WTC11 (cell line): ENCODE measurements around the gene USP10. TPM values are rescaled to one million over a fixed set of nuclear protein-coding genes. Genes with fewer than 3 reads are reported as not detected.

Experiments
- ATAC-seq: fragments of 200-7000 bp; cut with Tn5 transposase; 2 replicates; pipeline ENCODE4 v1.10.0; 2021; ENCODE audit warnings: mild to moderate bottlenecking, moderate library complexity
- CTCF ChIA-PET: fragments of 300-600 bp; sonication (Branson Sonifier 250); formaldehyde crosslinking; loops from one replicate; lab custom pipeline; 2021; ENCODE audit warnings: antibody characterized with exemption; lab: Charles Lee
- POLR2A ChIA-PET: fragments of 350-600 bp; sonication (Branson Sonifier 250); formaldehyde crosslinking; loops from one replicate; lab custom pipeline; 2021; ENCODE audit warnings: antibody characterized with exemption; lab: Charles Lee
- DNase-seq: peaks from one replicate; pipeline ENCODE4 v3.0.0; 2021; ENCODE audit warnings: low spot score
- H3K27ac Mint-ChIP-seq: 2 replicates; pipeline ENCODE4 v1.8.0; 2021; ENCODE audit warnings: mixed read lengths
- H3K27me3 Mint-ChIP-seq: 2 replicates; pipeline ENCODE4 v1.8.0; 2021; ENCODE audit warnings: low read depth, mild to moderate bottlenecking, moderate library complexity, mixed read lengths
- H3K36me3 Mint-ChIP-seq: 2 replicates; pipeline ENCODE4 v1.8.0; 2021; ENCODE audit warnings: mixed read lengths
- H3K4me1 Mint-ChIP-seq: 2 replicates; pipeline ENCODE4 v1.8.0; 2022; ENCODE audit warnings: mixed read lengths
- H3K4me3 Mint-ChIP-seq: 2 replicates; pipeline ENCODE4 v1.8.0; 2021; ENCODE audit warnings: mild to moderate bottlenecking, moderate library complexity, mixed read lengths
- H3K9me3 Mint-ChIP-seq: 2 replicates; pipeline ENCODE4 v1.8.0; 2021; ENCODE audit warnings: mixed read lengths
- AFF4 ChIP-seq: sonication (generic); formaldehyde crosslinking; IDR thresholded peaks from 2 replicates; pipeline ENCODE4 v1.8.1; 2023; ENCODE audit warnings: mild to moderate bottlenecking, missing genetic modification reagents, borderline replicate concordance
- ATF1 ChIP-seq: sonication (generic); formaldehyde crosslinking; IDR thresholded peaks from 2 replicates; pipeline ENCODE4 v1.8.1; 2023; ENCODE audit warnings: mild to moderate bottlenecking, moderate library complexity, missing genetic modification reagents
- ATF6 ChIP-seq: sonication (generic); formaldehyde crosslinking; IDR thresholded peaks from 2 replicates; pipeline ENCODE4 v1.8.1; 2023; ENCODE audit warnings: mild to moderate bottlenecking, missing genetic modification reagents
- CREM ChIP-seq: sonication (generic); formaldehyde crosslinking; IDR thresholded peaks from 2 replicates; pipeline ENCODE4 v1.8.1; 2022; ENCODE audit warnings: mild to moderate bottlenecking, missing genetic modification reagents, moderate library complexity
- CTCF ChIP-seq: fragments of 200-600 bp; IDR thresholded peaks from 2 replicates; pipeline ENCODE4 v1.8.0; 2022; ENCODE audit warnings: antibody characterized with exemption
- E2F1 ChIP-seq: sonication (generic); formaldehyde crosslinking; IDR thresholded peaks from 2 replicates; pipeline ENCODE4 v1.8.0; 2022; ENCODE audit warnings: mild to moderate bottlenecking, missing genetic modification reagents
- ELF4 ChIP-seq: sonication (generic); formaldehyde crosslinking; IDR thresholded peaks from 2 replicates; pipeline ENCODE4 v1.8.1; 2022; ENCODE audit warnings: low read depth, mild to moderate bottlenecking, moderate library complexity, missing genetic modification reagents
- GRHL2 ChIP-seq: fragments of 250-450 bp; sonication (Bioruptor Pico); IDR thresholded peaks from 2 replicates; pipeline ENCODE4 v1.8.0; 2022; ENCODE audit warnings: mild to moderate bottlenecking, moderate library complexity; ENCODE audit not compliant: insufficient replicate concordance, severe bottlenecking
- GTF2I ChIP-seq: fragments of 250-450 bp; sonication (Bioruptor Pico); conservative IDR thresholded peaks from 2 replicates; pipeline ENCODE4 v1.4.0; 2021; ENCODE audit warnings: mild to moderate bottlenecking
- HMGA2 ChIP-seq: fragments of 250-450 bp; sonication (Bioruptor Pico); IDR thresholded peaks from 2 replicates; pipeline ENCODE4 v1.4.0; 2021; ENCODE audit warnings: mild to moderate bottlenecking, moderate library complexity
- MYBL2 ChIP-seq: sonication (generic); formaldehyde crosslinking; IDR thresholded peaks from 2 replicates; pipeline ENCODE4 v1.8.1; 2023; ENCODE audit warnings: mild to moderate bottlenecking, moderate library complexity, missing genetic modification reagents
- NR3C1 ChIP-seq: sonication (generic); formaldehyde crosslinking; conservative IDR thresholded peaks from 2 replicates; pipeline ENCODE4 v1.8.1; 2023; ENCODE audit warnings: low read depth, mild to moderate bottlenecking, missing genetic modification reagents
- RELA ChIP-seq: sonication (generic); formaldehyde crosslinking; IDR thresholded peaks from 2 replicates; pipeline ENCODE4 v1.8.1; 2022; ENCODE audit warnings: missing genetic modification reagents, mild to moderate bottlenecking, borderline replicate concordance
- STAT6 ChIP-seq: sonication (generic); formaldehyde crosslinking; conservative IDR thresholded peaks from 2 replicates; pipeline ENCODE4 v1.8.1; 2023; ENCODE audit warnings: mild to moderate bottlenecking, low read depth, missing genetic modification reagents, moderate library complexity
- TEAD4 ChIP-seq: sonication (generic); formaldehyde crosslinking; IDR thresholded peaks from 2 replicates; pipeline ENCODE4 v1.8.0; 2022; ENCODE audit warnings: mild to moderate bottlenecking, missing genetic modification reagents
- ZNF121 ChIP-seq: sonication (generic); formaldehyde crosslinking; IDR thresholded peaks from 2 replicates; pipeline ENCODE4 v1.8.0; 2023; ENCODE audit warnings: missing genetic modification reagents
- ZNF219 ChIP-seq: sonication (generic); formaldehyde crosslinking; IDR thresholded peaks from 2 replicates; pipeline ENCODE4 v1.8.0; 2023; ENCODE audit warnings: missing genetic modification reagents, mild to moderate bottlenecking, borderline replicate concordance
- ZNF512 ChIP-seq: sonication (generic); formaldehyde crosslinking; IDR thresholded peaks from 2 replicates; pipeline ENCODE4 v1.8.1; 2022; ENCODE audit warnings: missing genetic modification reagents, borderline replicate concordance
- total RNA-seq: library from RNA; stranded (reverse); gene quantifications from 3 replicates; pipeline ENCODE4 v1.2.3, GENCODE V29; 2021

The USP10 gene
- total RNA-seq, 1 experiment from 2014 or later = 138 TPM

GRCh38 chr16:84817206-84817605 lies 117.4 kb downstream of the USP10 start:
- Mint-ChIP-seq H3K36me3 (no peaks in the 10 kb centered on the region), H3K4me3 (no peak overlapping the region), H3K27ac (no peak overlapping the region), H3K27me3 (peaks cover 52% of the 10 kb centered on the region), H3K9me3 (peaks cover 9% of the 10 kb centered on the region), H3K4me1 (peaks cover 14% of the 10 kb centered on the region)
- CTCF ChIA-PET = no interaction called here
- no peak for DNase-seq
- TF ChIP-seq MYBL2 (no peak), ZNF121 (no peak)
- POLR2A ChIA-PET = no interaction called here
- ATAC-seq = no peak

GRCh38 chr16:84817613-84818012 lies 117.8 kb downstream of the USP10 start:
- no peaks in the 10 kb centered on the region for H3K36me3 Mint-ChIP-seq
- CTCF ChIA-PET = no interaction called here
- H3K27me3 Mint-ChIP-seq = peaks cover 56% of the 10 kb centered on the region
- H3K4me3 Mint-ChIP-seq = no peak overlapping the region
- ATAC-seq (no peak), DNase-seq (no peak)
- TF ChIP-seq GRHL2 (CRISPR knock-in tag) (no peak), RELA (CRISPR knock-in tag) (no peak), TEAD4 (no peak), GTF2I (no peak), ZNF512 (no peak), ATF1 (CRISPR knock-in tag) (no peak), ZNF219 (CRISPR knock-in tag) (no peak), AFF4 (CRISPR knock-in tag) (no peak)
- TF ChIP-seq, all 79 proteins: peak for 0
- peaks cover 9% of the 10 kb centered on the region for H3K9me3 Mint-ChIP-seq
- H3K27ac Mint-ChIP-seq = no peak overlapping the region
- POLR2A ChIA-PET = no interaction called here
- peaks cover 14% of the 10 kb centered on the region for H3K4me1 Mint-ChIP-seq

GRCh38 chr16:84818133-84818532 lies 118.3 kb downstream of the USP10 start:
- H3K4me1 Mint-ChIP-seq = peaks cover 14% of the 10 kb centered on the region
- H3K4me3 Mint-ChIP-seq = no peak overlapping the region
- ChIA-PET CTCF (interaction anchor here (0.9 to 2.3 kb wide), 3 partner anchors 107 to 134 kb away, joined by 4 to 15 read pairs (median 5); no protein-coding TSS in a partner anchor), POLR2A (no interaction called here)
- DNase-seq = no peak
- no peaks in the 10 kb centered on the region for H3K36me3 Mint-ChIP-seq
- H3K27me3 Mint-ChIP-seq = peaks cover 56% of the 10 kb centered on the region
- H3K27ac Mint-ChIP-seq = no peak overlapping the region
- no peak for ATAC-seq
- peaks cover 12% of the 10 kb centered on the region for H3K9me3 Mint-ChIP-seq
- TF ChIP-seq STAT6 (CRISPR knock-in tag) (no peak), CREM (CRISPR knock-in tag) (no peak), CTCF (no peak), NR3C1 (CRISPR knock-in tag) (no peak), ELF4 (no peak), E2F1 (CRISPR knock-in tag) (no peak), HMGA2 (CRISPR knock-in tag) (no peak), ATF6 (CRISPR knock-in tag) (no peak)
